ENCODE measurements around the gene MKLN1. TPM values are rescaled to one million over a fixed set of nuclear protein-coding genes. Genes with fewer than 3 reads are reported as not detected.

The MKLN1 gene
- total RNA-seq, 1 experiment from 2014 or later, result 48.5 TPM

DNA sequence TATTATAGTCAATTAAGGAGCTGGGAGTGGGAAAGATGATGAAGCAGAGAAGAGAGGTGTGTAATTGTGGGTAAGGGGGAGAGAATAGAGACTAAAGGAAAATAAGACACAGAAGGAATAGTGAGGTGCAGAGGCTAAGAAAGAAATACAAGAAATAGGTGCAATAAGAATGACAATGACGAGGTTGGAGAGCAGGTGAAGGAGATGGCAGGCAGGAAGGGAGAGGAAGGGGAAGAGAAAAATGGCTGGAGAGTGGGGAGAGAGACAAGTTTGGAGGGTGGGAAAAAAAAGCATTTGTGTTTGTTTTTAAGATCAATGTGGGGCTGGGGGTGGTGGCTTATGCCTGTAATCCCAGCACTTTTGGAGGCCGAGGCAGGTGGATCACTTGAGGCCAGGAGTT lies 27.6 kb upstream of the MKLN1 start:
- Histone ChIP-seq H3K27me3 (ENCODE audit: insufficient read depth, low read length) (no peaks in the 10 kb centered on the region), H4K20me1 (ENCODE audit: insufficient read depth) (no peaks in the 10 kb centered on the region), H3K9me3 (ENCODE audit: control insufficient read depth in 1 of 2, insufficient read depth in 1 of 2, low read depth in 1 of 2, low read length in 2 of 2) (no peaks in the 10 kb centered on the region), H3K4me3 (replicated peaks in 1 of 2; ENCODE audit: low read depth in 1 of 2, low read length in 2 of 2) (no peak overlapping the region), H3K36me3 (ENCODE audit: control insufficient read depth in 1 of 2, insufficient read depth in 2 of 2, low read length in 2 of 2) (no peaks in the 10 kb centered on the region), H3K9me2 (ENCODE audit: insufficient read depth) (no peaks in the 10 kb centered on the region), H3K79me2 (ENCODE audit: insufficient read depth, low read length) (no peaks in the 10 kb centered on the region), H3K4me1 (ENCODE audit: control insufficient read depth in 1 of 2, insufficient read depth in 2 of 2, low read length in 2 of 2) (peaks cover 0 to 8% of the 10 kb centered on the region in 2 experiments; a peak in 1 of 4 replicates), H3K27ac (ENCODE audit: low read depth, low read length) (no peak overlapping the region), H3K9ac (ENCODE audit: low read length) (no peak overlapping the region), H2AFZ (ENCODE audit: low read depth, low read length, poor library complexity, severe bottlenecking) (no peak overlapping the region), H3K4me2 (ENCODE audit: low read length) (no peak overlapping the region)
- TF ChIP-seq ZBTB33 (IDR thresholded peaks at IDR 0.05; ENCODE audit: extremely low read depth, insufficient replicate concordance, low read length), result no peak
- TF ChIP-seq POLR2AphosphoS5 (IDR thresholded peaks at IDR 0.05; ENCODE audit: low read depth, low read length), result no peak
- POLR2A ChIA-PET, result no interaction called here
- RAD21 ChIA-PET (ENCODE audit: low non-redundant PET in 1 of 2, low total read pairs in 2 of 2, uncharacterized antibody in 2 of 2, unreplicated experiment in 2 of 2), result no interaction called here
- DNase-seq (ENCODE audit: low read depth, low spot score) (no peak), ATAC-seq (no peak)
- intact Hi-C loops (cut with micrococcal nuclease), result no loop called here
- CTCF ChIA-PET, result no interaction called here
- no TSS peak for BruUV-seq (replicated peaks)

DNA sequence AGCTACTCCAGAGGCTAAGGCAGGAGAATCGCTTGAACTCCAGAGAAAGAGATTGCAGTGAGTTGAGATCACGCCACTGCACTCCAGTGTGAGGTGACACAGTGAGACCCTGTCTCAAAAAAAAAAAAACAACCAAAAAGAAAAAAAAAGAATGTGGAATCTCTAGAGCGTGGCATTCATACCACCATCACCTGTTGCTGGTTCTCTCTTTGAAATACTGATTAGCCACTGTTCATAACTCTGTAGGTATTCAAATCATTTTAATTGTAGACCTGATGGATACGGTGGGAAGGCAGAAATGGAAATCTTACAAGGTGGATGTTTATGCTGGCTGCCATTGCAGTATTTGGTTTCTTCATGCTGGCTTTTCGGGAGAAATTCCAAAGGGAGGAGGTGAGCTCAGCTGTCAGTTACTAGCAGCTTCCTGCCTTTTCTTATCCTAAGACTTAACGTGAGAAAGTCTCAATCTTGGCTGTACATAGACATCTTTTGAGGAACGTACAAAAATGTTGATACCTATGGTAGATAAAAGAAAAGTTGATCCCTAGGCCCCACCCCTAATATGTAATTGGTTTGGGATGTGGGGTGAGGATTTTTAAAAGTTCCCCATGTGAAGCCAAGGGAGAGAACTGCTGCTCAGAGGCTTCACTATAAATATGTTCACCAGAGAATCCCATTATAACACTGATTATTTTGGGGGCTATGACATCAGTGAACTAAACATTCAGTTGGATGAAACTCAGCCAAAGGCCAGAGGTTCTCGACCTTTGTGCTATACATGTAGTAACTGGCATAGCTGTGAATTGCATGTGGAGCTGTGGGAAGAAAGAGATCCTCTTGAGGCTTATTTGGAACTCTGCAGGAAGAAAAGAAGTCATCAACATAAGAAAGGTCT lies 26.9 kb upstream of the MKLN1 start:
- Histone ChIP-seq H3K4me3 (replicated peaks in 1 of 2; ENCODE audit: low read depth in 1 of 2, low read length in 2 of 2) (no peak overlapping the region), H3K27ac (ENCODE audit: low read depth, low read length) (no peak overlapping the region), H3K36me3 (ENCODE audit: control insufficient read depth in 1 of 2, insufficient read depth in 2 of 2, low read length in 2 of 2) (no peaks in the 10 kb centered on the region), H3K9ac (ENCODE audit: low read length) (no peak overlapping the region), H4K20me1 (ENCODE audit: insufficient read depth) (no peaks in the 10 kb centered on the region), H3K9me2 (ENCODE audit: insufficient read depth) (no peaks in the 10 kb centered on the region), H3K79me2 (ENCODE audit: insufficient read depth, low read length) (no peaks in the 10 kb centered on the region), H2AFZ (ENCODE audit: low read depth, low read length, poor library complexity, severe bottlenecking) (no peak overlapping the region), H3K4me2 (ENCODE audit: low read length) (no peak overlapping the region), H3K27me3 (ENCODE audit: insufficient read depth, low read length) (no peaks in the 10 kb centered on the region), H3K4me1 (ENCODE audit: control insufficient read depth in 1 of 2, insufficient read depth in 2 of 2, low read length in 2 of 2) (peaks cover 0 to 8% of the 10 kb centered on the region in 2 experiments; a peak in 1 of 4 replicates), H3K9me3 (ENCODE audit: control insufficient read depth in 1 of 2, insufficient read depth in 1 of 2, low read depth in 1 of 2, low read length in 2 of 2) (no peaks in the 10 kb centered on the region)
- ChIA-PET CTCF (no interaction called here), POLR2A (no interaction called here), RAD21 (ENCODE audit: low non-redundant PET in 1 of 2, low total read pairs in 2 of 2, uncharacterized antibody in 2 of 2, unreplicated experiment in 2 of 2) (no interaction called here)
- no TSS peak for BruUV-seq (replicated peaks)
- intact Hi-C loops (cut with micrococcal nuclease), result no loop called here
- ATAC-seq (no peak), DNase-seq (ENCODE audit: low read depth, low spot score) (no peak)
- TF ChIP-seq EGR1 (IDR thresholded peaks at IDR 0.05; ENCODE audit: low read depth) (no peak), POLR2A (IDR thresholded peaks at IDR 0.05; ENCODE audit: borderline replicate concordance, extremely low read depth, insufficient read depth, insufficient read length) (no peak), SP1 (IDR thresholded peaks at IDR 0.05; ENCODE audit: low read depth) (no peak)
- TF ChIP-seq, protein P1, sequence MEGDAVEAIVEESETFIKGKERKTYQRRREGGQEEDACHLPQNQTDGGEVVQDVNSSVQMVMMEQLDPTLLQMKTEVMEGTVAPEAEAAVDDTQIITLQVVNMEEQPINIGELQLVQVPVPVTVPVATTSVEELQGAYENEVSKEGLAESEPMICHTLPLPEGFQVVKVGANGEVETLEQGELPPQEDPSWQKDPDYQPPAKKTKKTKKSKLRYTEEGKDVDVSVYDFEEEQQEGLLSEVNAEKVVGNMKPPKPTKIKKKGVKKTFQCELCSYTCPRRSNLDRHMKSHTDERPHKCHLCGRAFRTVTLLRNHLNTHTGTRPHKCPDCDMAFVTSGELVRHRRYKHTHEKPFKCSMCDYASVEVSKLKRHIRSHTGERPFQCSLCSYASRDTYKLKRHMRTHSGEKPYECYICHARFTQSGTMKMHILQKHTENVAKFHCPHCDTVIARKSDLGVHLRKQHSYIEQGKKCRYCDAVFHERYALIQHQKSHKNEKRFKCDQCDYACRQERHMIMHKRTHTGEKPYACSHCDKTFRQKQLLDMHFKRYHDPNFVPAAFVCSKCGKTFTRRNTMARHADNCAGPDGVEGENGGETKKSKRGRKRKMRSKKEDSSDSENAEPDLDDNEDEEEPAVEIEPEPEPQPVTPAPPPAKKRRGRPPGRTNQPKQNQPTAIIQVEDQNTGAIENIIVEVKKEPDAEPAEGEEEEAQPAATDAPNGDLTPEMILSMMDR (IDR thresholded peaks at IDR 0.05 in 2 of 3, conservative IDR thresholded peaks at IDR 0.05 in 1 of 3; ENCODE audit: borderline replicate concordance in 1 of 3, insufficient read depth in 1 of 3, low read depth in 2 of 3, low read length in 2 of 3), result no peak

Measured in HCT116 (cell line).